ENCODE results near the gene GEN1.

The GEN1 gene

GRCh38 chr2:17710547-17711248 lies 43.2 kb upstream of the GEN1 start:
- 99% methylated on average over 7 of the region's 9 CpGs for WGBS
- no peak overlapping the region for H3K9ac ChIP-seq (ENCODE audit: low read length)
- no peak overlapping the region for H2BK12ac ChIP-seq (ENCODE audit: low read length in 2 of 2)
- no peaks in the 10 kb centered on the region for H3K9me3 ChIP-seq (ENCODE audit: control insufficient read depth, low read length)
- no peak overlapping the region for H2AK5ac ChIP-seq (ENCODE audit: low read length, severe bottlenecking)
- no peak for DNase-seq
- peaks cover 13 to 88% of the 10 kb centered on the region in 2 experiments for H3K36me3 ChIP-seq (ENCODE audit: control insufficient read depth in 1 of 2, insufficient read depth in 2 of 2, low read depth in 1 of 2, low read length in 2 of 2)
- no peaks in the 10 kb centered on the region for H3K4me1 ChIP-seq (ENCODE audit: control insufficient read depth, insufficient read depth, low read depth, low read length)
- H3K4ac ChIP-seq (ENCODE audit: low read depth in 1 of 2, low read length in 2 of 2): no peak overlapping the region
- H2AFZ ChIP-seq (ENCODE audit: low read depth, low read length): no peak overlapping the region
- H2BK120ac ChIP-seq (ENCODE audit: low read depth, low read length): no peak overlapping the region
- no peaks in the 10 kb centered on the region for H3K27me3 ChIP-seq (ENCODE audit: control insufficient read depth in 1 of 2, insufficient read depth in 1 of 2, low read length in 2 of 2)
- H2BK5ac ChIP-seq (ENCODE audit: low read depth, low read length, poor library complexity, severe bottlenecking): no peak overlapping the region
- H3K27ac ChIP-seq (ENCODE audit: low read length, poor library complexity, severe bottlenecking): no peak overlapping the region
- H3K79me1 ChIP-seq (replicated peaks; ENCODE audit: low read length, poor library complexity, severe bottlenecking): peaks cover 9% of the 10 kb centered on the region
- no peak overlapping the region for H3K14ac ChIP-seq (ENCODE audit: low read length in 2 of 2)
- no peak overlapping the region for H4K8ac ChIP-seq (ENCODE audit: low read length)
- H2BK15ac ChIP-seq (ENCODE audit: low read depth, poor library complexity, severe bottlenecking): no peak overlapping the region
- H4K91ac ChIP-seq (ENCODE audit: low read length): no peak overlapping the region
- no peak overlapping the region for H3K4me2 ChIP-seq (ENCODE audit: low read length, poor library complexity, severe bottlenecking)
- no peak overlapping the region for H3K4me3 ChIP-seq (ENCODE audit: insufficient read depth in 1 of 2, low read depth in 1 of 2, low read length in 2 of 2)
- H3K18ac ChIP-seq (ENCODE audit: low read depth in 1 of 2, low read length in 2 of 2): no peak overlapping the region
- H3K23ac ChIP-seq (ENCODE audit: low read length in 2 of 2): no peak overlapping the region

- Histone ChIP-seq H3K14ac (ENCODE audit: low read length in 2 of 2) (no peak overlapping the region), H3K9ac (ENCODE audit: low read length) (no peak overlapping the region), H2BK5ac (ENCODE audit: low read depth, low read length, poor library complexity, severe bottlenecking) (no peak overlapping the region), H3K23ac (ENCODE audit: low read length in 2 of 2) (no peak overlapping the region), H3K27me3 (ENCODE audit: control insufficient read depth in 1 of 2, insufficient read depth in 1 of 2, low read length in 2 of 2) (no peaks in the 10 kb centered on the region), H4K8ac (ENCODE audit: low read length) (no peak overlapping the region), H3K4me3 (ENCODE audit: insufficient read depth in 1 of 2, low read depth in 1 of 2, low read length in 2 of 2) (no peak overlapping the region), H2BK15ac (ENCODE audit: low read depth, poor library complexity, severe bottlenecking) (no peak overlapping the region), H4K91ac (ENCODE audit: low read length) (no peak overlapping the region), H2AFZ (ENCODE audit: low read depth, low read length) (no peak overlapping the region), H3K4me1 (ENCODE audit: control insufficient read depth, insufficient read depth, low read depth, low read length) (no peaks in the 10 kb centered on the region), H2BK120ac (ENCODE audit: low read depth, low read length) (no peak overlapping the region), H3K27ac (ENCODE audit: low read length, poor library complexity, severe bottlenecking) (no peak overlapping the region), H3K4me2 (ENCODE audit: low read length, poor library complexity, severe bottlenecking) (no peak overlapping the region), H3K9me3 (ENCODE audit: control insufficient read depth, low read length) (no peaks in the 10 kb centered on the region), H3K36me3 (ENCODE audit: control insufficient read depth in 1 of 2, insufficient read depth in 2 of 2, low read depth in 1 of 2, low read length in 2 of 2) (peaks cover 19 to 89% of the 10 kb centered on the region in 2 experiments), H2BK12ac (ENCODE audit: low read length in 2 of 2) (no peak overlapping the region), H2AK5ac (ENCODE audit: low read length, severe bottlenecking) (no peak overlapping the region), H3K4ac (ENCODE audit: low read depth in 1 of 2, low read length in 2 of 2) (no peak overlapping the region), H3K79me1 (replicated peaks; ENCODE audit: low read length, poor library complexity, severe bottlenecking) (peaks cover 12% of the 10 kb centered on the region), H3K18ac (ENCODE audit: low read depth in 1 of 2, low read length in 2 of 2) (no peak overlapping the region)
- DNase-seq: no peak
- 97% methylated on average over 1 of the region's 1 CpG for WGBS
These were observed 40.6 kb upstream of the GEN1 start for GRCh38 chr2:17713291-17713690.

DNA sequence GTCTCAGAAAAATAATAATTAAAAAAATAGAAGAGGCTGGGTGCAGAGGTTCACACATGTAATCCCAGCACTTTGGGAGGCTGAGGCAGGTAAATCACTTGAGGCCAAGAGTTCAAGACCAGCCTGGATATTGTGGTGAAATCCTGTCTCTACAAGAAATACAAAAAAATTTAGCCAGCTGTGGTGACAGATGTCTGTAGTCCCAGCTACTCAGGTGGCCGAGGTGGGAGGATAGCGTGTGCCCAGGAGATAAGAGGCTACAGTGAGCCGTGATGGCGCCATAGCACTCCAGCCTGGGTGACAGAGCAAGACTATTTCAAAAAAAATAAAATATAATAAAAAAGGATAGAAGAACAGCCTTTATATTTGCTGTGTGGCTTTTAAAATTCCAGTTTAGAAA lies 36.3 kb upstream of the GEN1 start:
- H3K14ac ChIP-seq (ENCODE audit: low read length in 2 of 2): no peak overlapping the region
- H3K4me2 ChIP-seq (ENCODE audit: low read length, poor library complexity, severe bottlenecking): no peak overlapping the region
- H3K27ac ChIP-seq (ENCODE audit: low read length, poor library complexity, severe bottlenecking): no peak overlapping the region
- H3K4me3 ChIP-seq (ENCODE audit: insufficient read depth in 1 of 2, low read depth in 1 of 2, low read length in 2 of 2): no peak overlapping the region
- no peaks in the 10 kb centered on the region for H3K9me3 ChIP-seq (ENCODE audit: control insufficient read depth, low read length)
- H3K36me3 ChIP-seq (ENCODE audit: control insufficient read depth in 1 of 2, insufficient read depth in 2 of 2, low read depth in 1 of 2, low read length in 2 of 2): peaks cover 13 to 89% of the 10 kb centered on the region in 2 experiments
- H3K79me1 ChIP-seq (replicated peaks; ENCODE audit: low read length, poor library complexity, severe bottlenecking): peaks cover 3% of the 10 kb centered on the region
- no peak overlapping the region for H3K9ac ChIP-seq (ENCODE audit: low read length)
- no peak overlapping the region for H2AK5ac ChIP-seq (ENCODE audit: low read length, severe bottlenecking)
- DNase-seq: no peak
- H3K4ac ChIP-seq (ENCODE audit: low read depth in 1 of 2, low read length in 2 of 2): no peak overlapping the region
- no peak overlapping the region for H2BK12ac ChIP-seq (ENCODE audit: low read length in 2 of 2)
- no peak overlapping the region for H3K18ac ChIP-seq (ENCODE audit: low read depth in 1 of 2, low read length in 2 of 2)
- no peaks in the 10 kb centered on the region for H3K27me3 ChIP-seq (ENCODE audit: control insufficient read depth in 1 of 2, insufficient read depth in 1 of 2, low read length in 2 of 2)
- H2BK15ac ChIP-seq (ENCODE audit: low read depth, poor library complexity, severe bottlenecking): no peak overlapping the region
- 100% methylated on average over 1 of the region's 4 CpGs for WGBS
- no peak overlapping the region for H2BK5ac ChIP-seq (ENCODE audit: low read depth, low read length, poor library complexity, severe bottlenecking)
- H3K23ac ChIP-seq (ENCODE audit: low read length in 2 of 2): no peak overlapping the region
- H4K91ac ChIP-seq (ENCODE audit: low read length): no peak overlapping the region
- H2AFZ ChIP-seq (ENCODE audit: low read depth, low read length): no peak overlapping the region
- H3K4me1 ChIP-seq (ENCODE audit: control insufficient read depth, insufficient read depth, low read depth, low read length): no peaks in the 10 kb centered on the region
- no peak overlapping the region for H4K8ac ChIP-seq (ENCODE audit: low read length)
- no peak overlapping the region for H2BK120ac ChIP-seq (ENCODE audit: low read depth, low read length)

- H3K9me3 ChIP-seq (ENCODE audit: control insufficient read depth, low read length): no peaks in the 10 kb centered on the region
- no peak overlapping the region for H4K91ac ChIP-seq (ENCODE audit: low read length)
- H2BK15ac ChIP-seq (ENCODE audit: low read depth, poor library complexity, severe bottlenecking): no peak overlapping the region
- no peak overlapping the region for H3K4me2 ChIP-seq (ENCODE audit: low read length, poor library complexity, severe bottlenecking)
- peaks cover 3% of the 10 kb centered on the region for H3K79me1 ChIP-seq (replicated peaks; ENCODE audit: low read length, poor library complexity, severe bottlenecking)
- H3K36me3 ChIP-seq (ENCODE audit: control insufficient read depth in 1 of 2, insufficient read depth in 2 of 2, low read depth in 1 of 2, low read length in 2 of 2): peaks cover 10 to 86% of the 10 kb centered on the region in 2 experiments
- no peak overlapping the region for H3K18ac ChIP-seq (ENCODE audit: low read depth in 1 of 2, low read length in 2 of 2)
- H3K23ac ChIP-seq (ENCODE audit: low read length in 2 of 2): no peak overlapping the region
- H3K27ac ChIP-seq (ENCODE audit: low read length, poor library complexity, severe bottlenecking): no peak overlapping the region
- no peak overlapping the region for H2AFZ ChIP-seq (ENCODE audit: low read depth, low read length)
- H4K8ac ChIP-seq (ENCODE audit: low read length): no peak overlapping the region
- no peaks in the 10 kb centered on the region for H3K4me1 ChIP-seq (ENCODE audit: control insufficient read depth, insufficient read depth, low read depth, low read length)
- H2BK5ac ChIP-seq (ENCODE audit: low read depth, low read length, poor library complexity, severe bottlenecking): no peak overlapping the region
- DNase-seq: no peak
- WGBS: no CpG with 5 or more reads among the region's 5 CpGs
- H2AK5ac ChIP-seq (ENCODE audit: low read length, severe bottlenecking): no peak overlapping the region
- H3K9ac ChIP-seq (ENCODE audit: low read length): no peak overlapping the region
- no peak overlapping the region for H3K4me3 ChIP-seq (ENCODE audit: insufficient read depth in 1 of 2, low read depth in 1 of 2, low read length in 2 of 2)
- H3K27me3 ChIP-seq (ENCODE audit: control insufficient read depth in 1 of 2, insufficient read depth in 1 of 2, low read length in 2 of 2): no peaks in the 10 kb centered on the region
- no peak overlapping the region for H3K4ac ChIP-seq (ENCODE audit: low read depth in 1 of 2, low read length in 2 of 2)
- no peak overlapping the region for H2BK120ac ChIP-seq (ENCODE audit: low read depth, low read length)
- H2BK12ac ChIP-seq (ENCODE audit: low read length in 2 of 2): no peak overlapping the region
- H3K14ac ChIP-seq (ENCODE audit: low read length in 2 of 2): no peak overlapping the region
These were observed 35.2 kb upstream of the GEN1 start for GRCh38 chr2:17718689-17719088.

Data from mesenchymal stem cell (in vitro differentiated cells and primary cell).